Measurements from ENCODE around the gene TECPR2.

The TECPR2 gene

DNA sequence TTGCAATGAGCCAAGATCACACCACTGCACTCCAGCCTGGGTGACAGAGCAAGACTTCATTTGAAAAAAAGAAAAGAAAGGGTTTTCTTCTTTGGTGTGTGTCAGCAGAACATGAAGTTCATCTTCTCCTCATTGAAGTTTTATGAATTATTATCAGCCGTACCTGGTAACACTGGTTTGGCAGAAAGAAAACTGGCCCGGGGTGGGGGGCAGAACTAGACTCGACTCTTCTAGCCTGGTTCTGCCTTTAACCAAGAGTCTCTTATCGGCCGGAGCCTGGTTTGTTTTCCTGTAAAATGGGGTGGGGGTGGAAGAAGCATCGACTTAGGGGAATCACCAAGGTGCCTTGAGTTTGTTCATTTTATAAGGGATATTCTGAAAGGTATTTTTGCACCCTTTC lies 64.1 kb downstream of the TECPR2 start:
- DNase-seq (ENCODE audit: low read depth in 3 of 3), result no peak

DNA sequence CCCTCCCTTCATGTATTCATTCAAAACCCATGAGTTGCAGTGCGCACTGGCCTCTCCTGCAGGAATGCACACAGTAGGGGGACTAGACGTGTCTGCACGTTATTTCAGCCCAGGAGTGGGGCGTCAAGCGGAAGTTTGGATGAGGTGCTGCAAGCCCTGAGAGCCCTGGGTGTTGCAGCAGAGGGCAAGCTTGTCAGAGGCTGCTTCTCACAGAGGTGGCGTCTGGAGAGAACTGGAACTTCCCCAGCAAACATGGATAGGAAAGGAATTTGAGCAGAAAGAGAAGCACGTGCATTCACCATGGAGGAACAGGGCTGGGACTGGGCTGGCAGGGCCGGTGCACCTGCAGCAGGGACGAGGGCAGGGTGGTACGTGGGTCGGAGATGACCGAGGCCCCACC lies 64.9 kb downstream of the TECPR2 start:
- no peak for DNase-seq (ENCODE audit: low read depth in 3 of 3)

DNA sequence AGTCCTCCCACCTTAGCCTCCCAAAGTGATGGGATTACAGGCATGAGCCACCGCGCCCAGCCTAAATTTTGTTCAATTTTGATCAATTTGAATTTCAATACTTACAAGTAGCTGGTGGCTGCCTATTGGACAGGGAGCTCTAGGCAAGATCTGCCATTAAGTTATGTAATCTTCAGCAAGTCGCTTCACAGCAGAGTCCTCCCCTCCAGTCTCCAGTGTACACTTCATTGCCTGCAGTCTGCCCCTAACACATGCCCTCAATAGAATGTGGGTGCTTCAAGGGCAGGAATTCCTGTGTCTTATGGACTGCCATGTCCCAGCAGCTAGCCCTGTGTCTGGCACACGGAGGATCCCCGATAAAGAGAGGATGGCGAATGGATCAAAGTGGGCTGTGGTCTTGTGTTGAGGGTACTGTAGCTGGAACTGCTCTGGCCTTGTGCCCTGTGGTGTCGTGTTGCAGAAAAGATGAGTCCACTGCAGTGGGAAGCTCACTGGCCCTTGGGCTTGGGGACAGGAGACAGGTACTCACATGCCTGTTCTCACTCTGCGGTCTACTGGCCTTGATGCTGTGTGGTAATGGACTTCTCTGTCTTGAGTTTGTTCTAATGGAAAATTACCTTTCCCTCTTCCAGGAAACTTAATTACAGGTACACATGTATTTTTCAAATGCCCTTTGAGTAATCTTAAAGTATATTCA lies 67.6 kb downstream of the TECPR2 start:
- no peak for DNase-seq (ENCODE audit: low read depth in 3 of 3)

DNA sequence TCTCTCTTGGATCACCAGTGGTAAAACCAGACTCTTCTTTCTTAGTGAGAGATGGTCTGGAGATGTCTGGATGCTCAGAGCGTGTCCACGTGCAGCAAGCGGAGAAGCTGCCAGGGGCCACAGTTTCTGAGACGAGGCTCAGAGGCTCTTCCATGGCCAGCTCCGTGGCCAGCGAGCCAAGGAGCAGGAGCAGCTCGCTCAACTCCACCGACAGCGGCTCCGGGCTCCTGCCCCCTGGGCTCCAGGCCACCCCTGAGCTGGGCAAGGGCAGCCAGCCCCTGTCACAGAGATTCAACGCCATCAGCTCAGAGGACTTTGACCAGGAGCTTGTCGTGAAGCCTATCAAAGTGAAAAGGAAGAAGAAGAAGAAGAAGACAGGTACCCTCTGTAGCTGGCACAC lies 69.0 kb downstream of the TECPR2 start:
- no peak for DNase-seq (ENCODE audit: low read depth in 3 of 3)

DNA sequence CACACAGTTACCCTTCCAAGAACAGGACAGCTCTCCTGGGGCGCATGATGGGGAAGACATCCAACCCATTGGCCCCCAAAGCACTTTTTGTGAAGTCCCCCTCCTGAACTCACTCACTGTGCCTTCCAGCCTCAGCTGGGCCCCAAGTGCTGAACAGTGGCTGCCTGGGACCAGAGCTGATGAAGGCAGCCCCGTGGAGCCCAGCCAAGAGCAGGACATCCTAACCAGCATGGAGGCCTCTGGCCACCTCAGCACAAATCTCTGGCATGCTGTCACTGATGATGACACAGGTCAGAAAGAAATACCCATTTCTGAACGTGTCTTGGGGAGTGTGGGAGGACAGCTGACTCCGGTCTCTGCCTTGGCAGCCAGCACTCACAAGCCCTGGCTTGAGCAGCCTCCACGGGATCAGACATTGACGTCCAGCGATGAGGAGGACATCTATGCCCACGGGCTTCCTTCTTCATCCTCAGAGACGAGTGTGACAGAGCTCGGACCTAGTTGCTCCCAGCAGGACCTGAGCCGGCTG lies 72.0 kb downstream of the TECPR2 start:
- DNase-seq (ENCODE audit: low read depth in 3 of 3), result no peak

DNA sequence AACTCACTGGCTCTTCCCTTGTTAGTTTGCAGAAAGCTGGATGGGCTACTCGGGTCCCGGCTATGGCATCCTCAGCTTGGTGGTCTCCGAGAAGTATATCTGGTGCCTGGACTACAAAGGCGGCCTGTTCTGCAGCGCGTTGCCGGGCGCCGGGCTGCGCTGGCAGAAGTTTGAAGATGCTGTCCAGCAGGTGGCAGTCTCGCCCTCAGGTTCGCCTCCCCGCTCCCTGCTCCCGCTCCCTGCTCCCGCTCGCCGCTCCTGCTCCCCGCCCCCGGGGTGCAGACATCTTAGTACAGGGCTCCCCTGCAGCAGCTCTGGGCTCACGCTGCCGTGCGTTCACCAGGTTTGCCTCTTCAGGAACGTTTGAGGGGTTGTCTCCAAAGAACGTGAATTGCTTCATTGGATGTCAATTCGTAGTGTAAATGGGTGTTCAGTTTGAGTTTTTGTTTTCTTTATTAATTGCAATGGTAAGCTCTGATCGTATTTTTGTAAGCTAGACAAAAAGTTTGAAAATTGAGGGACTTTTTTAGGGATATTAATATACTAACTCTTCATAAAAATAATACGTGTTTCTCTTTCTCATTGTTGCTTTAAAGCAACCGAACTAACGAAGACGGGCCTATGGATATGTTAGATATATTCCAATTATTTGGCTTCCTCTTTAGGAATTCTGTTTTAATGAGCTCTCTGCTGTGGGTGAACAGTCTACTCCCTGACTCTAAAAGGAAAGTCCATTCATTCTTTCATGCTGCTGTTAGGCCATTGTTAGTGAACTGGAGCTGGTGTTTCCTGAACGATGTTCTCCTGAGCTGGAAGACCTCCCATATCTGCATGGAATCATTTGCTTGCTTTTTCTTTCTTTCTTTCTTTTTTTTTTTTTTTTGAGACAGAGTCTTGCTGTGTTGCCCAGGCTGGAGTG lies 75.5 kb downstream of the TECPR2 start:
- peak; percentile 30 to 43 (median 32) for DNase-seq (ENCODE audit: low read depth in 3 of 3)

DNA sequence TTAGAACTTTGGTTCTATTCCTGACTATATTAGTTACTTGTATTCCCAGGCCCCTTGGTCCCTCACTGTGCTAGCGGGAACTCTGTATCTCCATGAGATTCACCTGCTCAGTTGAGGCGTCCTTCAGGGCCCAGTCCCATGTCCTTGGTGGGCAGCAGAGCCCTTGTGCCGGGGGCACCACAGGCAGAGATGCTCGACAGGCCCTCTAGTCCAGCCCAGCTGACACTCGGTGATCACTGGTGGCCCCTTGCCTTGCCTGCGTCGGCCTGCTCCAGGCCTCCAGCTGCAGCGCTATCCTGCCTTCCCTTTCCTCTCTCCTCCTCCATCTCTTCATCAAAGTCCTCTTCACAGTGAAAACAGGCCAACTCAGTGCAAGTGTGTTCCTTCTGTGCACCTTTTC lies 76.8 kb downstream of the TECPR2 start:
- no peak for DNase-seq (ENCODE audit: low read depth in 3 of 3)

DNA sequence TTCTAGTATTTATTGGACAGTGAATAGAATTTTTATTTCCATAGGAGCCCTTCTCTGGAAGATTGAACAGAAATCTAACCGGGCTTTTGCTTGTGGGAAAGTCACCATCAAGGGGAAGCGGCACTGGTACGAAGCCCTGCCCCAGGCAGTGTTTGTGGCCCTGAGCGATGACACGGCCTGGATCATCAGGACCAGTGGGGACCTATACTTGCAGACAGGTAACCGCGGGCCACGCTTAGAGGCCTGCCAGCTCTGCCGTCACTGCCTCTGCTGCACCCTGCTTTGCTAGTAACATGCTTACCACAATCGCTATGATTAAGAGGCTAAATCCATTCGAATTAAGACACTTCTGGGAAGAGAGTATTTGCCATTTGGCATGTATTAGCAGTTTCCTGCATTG lies 77.7 kb downstream of the TECPR2 start:
- DNase-seq (ENCODE audit: low read depth in 3 of 3), result no peak

DNA sequence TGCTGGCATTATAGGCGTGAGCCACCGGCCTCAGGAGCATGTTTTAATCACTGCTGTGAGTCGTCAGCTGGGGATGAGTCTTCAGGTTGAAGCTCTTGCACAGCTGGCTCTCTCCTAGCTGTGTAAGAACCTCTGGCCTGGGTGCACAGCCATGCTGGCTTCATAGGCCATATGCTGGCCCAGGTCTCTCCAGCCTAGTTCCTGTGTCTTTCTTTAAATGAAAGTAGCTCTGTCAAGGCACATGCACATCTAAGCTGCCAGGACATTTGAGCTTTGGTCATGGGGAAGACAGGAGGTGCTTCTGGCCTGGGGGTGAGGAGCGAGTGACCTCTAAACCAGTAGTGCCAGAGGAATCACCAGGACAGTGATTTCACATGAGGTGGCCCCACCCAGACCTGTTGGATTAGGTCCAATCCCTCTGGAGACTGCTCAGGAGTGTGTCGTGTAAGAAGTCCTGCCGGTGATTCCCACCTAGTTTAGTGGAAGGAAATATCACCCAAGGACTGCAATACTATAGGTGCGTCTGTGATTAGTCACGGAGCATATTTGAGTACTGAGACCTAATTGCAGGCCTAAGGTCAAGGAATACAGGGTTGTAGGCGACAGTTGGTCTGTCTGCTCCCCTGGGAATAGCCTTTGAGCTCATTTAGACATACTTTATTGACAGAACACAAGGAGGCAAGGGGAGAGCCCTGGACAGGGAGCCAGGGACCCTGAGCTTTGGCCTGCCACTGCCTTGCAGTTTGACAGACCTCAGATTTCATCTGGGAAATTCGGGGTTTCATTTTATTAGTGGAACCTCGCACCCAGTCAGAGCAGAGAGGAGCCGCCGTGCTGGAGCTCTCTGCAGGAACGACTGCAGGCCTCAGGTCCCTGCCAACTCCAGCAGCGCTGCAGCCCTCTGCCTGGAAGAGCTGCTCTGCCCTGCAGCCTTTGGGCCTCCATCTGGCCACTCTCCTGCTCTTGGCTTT lies 79.8 kb downstream of the TECPR2 start:
- no peak for DNase-seq (ENCODE audit: low read depth in 3 of 3)

DNA sequence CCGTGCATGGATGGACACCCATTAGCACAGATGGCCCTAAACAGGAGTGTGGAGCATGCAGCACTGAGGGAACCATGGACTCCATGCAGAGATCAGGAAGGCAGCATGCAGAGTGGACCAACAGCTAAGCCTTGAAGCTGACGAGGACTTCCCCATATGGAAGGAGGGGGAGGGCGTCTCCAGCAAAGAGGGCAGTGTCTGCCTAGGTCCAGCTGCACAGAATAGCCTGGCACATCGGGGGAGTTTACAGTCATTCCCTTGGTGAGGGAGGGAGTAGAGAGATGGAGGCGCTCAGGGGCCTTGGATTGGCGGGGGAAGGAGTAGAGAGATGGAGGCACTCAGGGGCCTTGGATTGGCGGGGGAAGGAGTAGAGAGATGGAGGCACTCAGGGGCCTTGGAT lies 82.3 kb downstream of the TECPR2 start:
- no peak for DNase-seq (ENCODE audit: low read depth in 3 of 3)

DNA sequence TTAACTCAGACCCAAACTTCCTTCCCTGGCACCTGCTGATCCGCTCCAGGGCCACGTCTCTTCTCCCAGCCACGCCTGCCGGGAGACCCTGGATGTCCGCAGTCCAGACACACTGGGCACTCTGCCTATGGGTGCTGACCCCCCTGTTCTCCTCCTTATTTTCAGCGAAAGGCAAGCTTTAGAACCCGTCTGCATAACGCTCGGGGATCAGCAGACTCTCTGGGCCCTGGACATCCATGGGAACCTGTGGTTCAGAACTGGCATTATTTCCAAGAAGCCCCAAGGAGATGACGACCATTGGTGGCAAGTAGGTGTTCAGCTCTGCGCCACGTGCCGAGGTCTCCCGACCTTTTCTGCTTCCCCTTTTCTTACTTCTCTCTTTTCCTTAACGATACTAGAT lies 82.9 kb downstream of the TECPR2 start:
- DNase-seq (ENCODE audit: low read depth in 3 of 3), result no peak

DNA sequence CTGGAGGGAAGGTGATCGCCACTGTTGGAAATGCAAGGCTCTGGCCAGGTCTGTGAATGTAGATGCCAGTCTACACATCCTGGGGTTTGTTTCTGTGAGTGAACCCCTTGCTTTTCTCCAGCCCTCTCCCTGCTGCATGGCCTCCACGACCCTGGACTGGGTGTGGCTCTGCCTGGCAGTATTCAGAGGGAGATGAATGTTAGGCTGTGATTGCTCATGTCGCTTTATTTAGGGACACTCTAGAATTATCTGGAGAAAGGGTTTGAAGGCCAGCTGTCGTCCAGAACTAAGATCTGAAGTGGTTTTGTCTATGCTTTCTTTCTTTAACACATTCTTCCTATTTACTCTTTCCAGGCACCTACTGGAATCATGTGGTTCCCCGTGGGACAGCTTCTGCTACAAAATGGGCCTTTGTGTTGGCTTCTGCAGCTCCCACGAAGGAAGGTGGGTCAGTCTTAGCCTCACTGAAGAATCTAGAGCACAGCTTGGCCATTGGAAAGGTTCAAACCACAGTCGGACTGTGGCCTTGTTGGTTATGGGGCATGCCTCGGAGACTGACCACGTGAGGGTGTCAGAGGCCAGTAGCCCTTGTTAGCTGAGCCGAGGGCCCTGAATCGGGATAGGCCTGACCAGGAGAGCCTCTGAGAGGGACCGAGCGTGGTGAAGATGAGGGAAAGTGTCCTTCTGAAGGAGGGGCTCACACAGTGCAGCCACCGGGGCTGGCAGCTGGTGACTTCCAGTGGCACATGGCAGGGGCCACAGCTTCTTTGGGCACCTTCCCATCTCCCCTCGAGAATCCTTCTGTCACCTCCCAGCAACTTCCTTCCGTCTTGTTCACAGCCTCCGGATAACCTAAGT lies 87.7 kb downstream of the TECPR2 start:
- DNase-seq (ENCODE audit: low read depth in 3 of 3), result no peak

DNA sequence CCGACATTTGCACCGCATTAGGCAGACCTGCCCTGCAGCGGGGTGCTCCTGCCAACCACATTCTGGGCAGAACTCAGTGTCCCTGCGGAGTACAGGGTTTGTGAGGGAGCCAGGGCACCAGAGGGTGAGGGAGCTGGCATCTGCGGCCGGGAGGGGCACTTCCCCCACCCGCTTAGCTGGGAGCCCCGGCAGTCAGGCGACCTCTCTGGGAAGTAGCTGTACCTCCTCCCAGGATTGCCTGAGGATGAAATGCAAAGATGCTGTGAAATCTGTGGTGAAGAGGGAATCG lies 88.3 kb downstream of the TECPR2 start:
- DNase-seq (ENCODE audit: low read depth in 3 of 3), result no peak

DNA sequence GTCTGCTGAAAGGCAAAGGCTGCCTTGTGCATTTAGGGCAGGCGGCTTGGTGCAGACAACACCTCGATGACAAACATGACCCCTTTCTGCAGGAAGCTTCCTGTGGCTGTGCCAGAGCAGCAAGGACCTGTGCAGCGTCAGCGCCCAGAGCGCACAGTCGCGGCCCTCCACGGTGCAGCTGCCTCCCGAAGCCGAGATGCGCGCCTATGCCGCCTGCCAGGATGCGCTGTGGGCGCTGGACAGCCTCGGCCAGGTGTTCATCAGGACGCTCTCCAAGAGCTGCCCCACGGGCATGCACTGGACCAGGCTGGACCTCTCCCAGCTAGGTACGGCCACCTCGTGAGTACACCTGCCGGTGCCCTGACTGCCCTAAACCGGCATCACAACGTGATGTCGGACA lies 89.6 kb downstream of the TECPR2 start:
- DNase-seq (ENCODE audit: low read depth in 3 of 3), result no peak

DNA sequence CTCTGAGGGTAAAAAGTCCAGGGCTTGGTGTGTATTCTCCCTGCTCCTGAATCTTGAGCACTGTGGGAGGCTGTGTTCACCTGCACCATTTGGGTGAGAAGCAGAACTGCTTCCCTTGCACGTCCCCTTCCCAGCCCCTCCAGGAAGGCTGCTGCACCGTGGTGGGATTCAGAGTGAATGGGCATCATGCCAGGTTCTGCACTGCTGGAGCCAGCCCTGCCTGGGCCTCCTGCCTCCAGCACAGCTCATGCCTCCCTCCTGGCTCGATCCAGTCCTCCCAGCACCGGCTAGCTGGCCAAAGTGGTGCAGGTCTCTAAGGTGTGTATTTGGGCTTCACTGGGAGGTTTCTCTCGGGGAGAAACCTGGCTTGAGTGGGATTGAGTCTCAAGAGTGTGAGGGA lies 92.0 kb downstream of the TECPR2 start:
- no peak for DNase-seq (ENCODE audit: low read depth in 3 of 3)

DNA sequence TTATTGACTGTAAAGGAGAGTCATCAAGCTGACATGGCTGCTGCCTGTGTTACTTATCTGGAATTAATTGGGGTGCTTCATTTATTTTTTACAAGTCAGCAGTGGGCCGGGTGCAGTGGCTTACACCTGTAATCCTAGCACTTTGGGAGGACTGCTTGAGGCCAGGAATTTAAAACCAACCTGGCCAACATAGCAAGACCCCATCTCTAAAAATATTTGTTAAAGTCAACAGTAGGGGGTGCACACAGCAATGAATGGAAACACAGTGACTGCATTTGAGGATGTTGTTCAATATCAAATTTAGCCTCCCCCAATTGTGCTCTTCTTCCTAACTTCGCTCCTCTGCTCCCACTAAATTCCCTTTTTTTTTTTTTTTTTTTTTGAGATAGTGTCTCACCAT lies 94.8 kb downstream of the TECPR2 start:
- DNase-seq (ENCODE audit: low read depth in 3 of 3), result no peak

DNA sequence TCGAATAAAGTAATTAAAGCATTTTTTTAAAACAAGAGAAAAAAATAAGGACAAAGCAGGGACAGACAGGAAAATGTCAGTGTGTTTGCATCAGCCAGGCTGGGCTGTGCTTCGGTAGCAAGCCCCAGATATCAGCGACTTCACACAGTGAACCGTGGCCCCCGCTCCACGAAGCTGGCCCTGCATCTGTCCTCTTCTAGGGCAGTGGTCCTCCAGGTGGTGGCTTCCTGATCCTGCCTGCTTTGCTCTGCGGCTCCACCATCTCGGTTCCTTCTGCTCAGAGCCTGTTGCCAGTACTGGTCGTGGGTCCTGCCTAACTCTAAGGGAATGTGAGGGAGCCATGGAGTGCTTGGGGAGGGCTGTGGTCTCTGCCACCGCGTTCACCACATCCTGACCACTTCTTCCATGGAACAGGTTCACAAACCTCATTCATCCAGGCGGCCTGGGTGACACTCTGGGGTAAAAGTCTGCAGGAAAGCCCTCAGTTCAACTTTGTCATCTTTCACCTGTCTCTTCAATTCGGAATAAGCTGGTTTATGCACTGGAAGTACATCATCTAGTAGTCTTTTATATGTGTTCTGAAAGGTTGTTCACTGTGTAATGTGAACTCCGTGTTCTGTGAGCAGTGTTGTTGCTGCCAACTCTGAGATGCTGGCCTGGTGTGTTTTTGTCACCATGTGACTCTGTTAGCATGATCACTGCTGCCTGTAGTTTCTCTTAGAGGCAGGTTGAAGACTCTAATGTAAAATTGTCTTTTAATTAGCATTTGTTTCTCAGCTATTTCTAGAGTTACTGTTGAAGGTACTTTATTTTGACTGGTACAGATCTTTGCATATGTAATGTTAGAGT lies 99.0 kb downstream of the TECPR2 start:
- DNase-seq (ENCODE audit: low read depth in 3 of 3), result no peak

DNA sequence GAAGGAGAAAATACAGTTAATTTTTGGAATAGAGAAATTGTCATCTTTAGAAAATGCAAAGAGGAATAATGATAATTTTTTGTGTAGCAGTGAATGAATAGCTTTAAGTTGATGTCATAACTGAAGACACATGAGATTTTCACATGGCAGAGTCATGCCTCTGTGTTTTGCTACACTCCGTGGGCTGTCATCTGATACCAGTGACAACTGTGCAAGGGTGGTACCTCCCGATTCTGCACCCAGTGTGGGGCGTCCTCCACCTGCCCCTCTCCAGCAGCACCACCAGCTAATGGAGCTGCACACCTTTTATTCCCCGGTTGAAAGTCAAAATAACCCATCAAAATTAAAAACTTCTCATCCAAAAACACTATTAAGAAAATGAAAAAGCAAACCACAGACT lies 99.7 kb downstream of the TECPR2 start:
- DNase-seq (ENCODE audit: low read depth in 3 of 3), result no peak

DNA sequence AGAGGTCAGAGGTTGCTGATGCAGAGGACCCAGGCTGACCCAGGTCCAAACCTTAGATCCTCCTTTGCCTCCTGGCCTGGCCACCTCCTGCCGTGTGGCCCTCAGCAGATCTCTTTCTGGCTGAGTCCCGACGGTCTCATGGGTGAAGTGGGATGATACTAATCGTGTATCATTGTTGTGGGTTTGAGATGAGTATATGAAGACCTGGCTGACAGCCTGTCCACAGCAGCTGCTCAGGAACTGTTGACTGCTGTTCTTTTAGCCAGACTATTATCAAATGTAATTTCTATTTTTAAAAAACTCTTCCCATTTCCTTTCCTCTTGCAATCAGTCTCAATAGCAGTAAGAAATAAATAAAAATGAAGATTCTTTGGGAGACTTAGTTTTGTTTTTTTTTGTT lies 101.3 kb downstream of the TECPR2 start:
- DNase-seq (ENCODE audit: low read depth in 3 of 3), result no peak

DNA sequence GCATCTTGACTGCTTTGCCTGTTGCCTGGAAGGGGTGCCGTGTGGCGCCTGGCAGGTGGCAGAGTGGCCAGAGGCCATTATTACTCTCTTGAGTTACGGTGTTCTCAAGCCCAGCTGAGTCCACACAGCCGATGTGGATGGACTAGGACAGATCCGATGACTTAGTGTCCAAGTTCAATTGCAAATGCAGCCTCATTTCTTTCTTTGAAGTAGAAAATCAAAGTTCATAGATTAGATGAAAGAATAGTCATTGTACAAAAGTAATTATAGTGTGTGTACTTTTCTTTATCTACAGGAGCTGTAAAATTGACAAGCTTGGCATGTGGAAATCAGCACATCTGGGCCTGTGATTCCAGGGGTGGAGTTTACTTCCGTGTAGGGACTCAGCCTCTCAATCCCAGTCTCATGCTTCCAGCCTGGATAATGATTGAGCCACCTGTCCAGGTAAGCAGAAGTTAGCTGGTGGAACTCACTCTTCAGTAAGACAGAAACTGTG lies 102.2 kb downstream of the TECPR2 start:
- no peak for DNase-seq (ENCODE audit: low read depth in 3 of 3)
